B cell (primary cell): ENCODE data around the gene TNIK. TPM values are rescaled to one million over a fixed set of nuclear protein-coding genes. Genes with fewer than 3 reads are reported as not detected.

Source experiments
- ATAC-seq: fragments of 200-7000 bp; cut with Tn5 transposase; one replicate; pipeline ENCODE4 v1.10.0; 2021; ENCODE audit warnings: low read depth, mild to moderate bottlenecking, moderate number of reproducible peaks, moderate library complexity
- CTCF ChIA-PET: fragments of 350-600 bp; sonication (Branson Sonifier 250); formaldehyde crosslinking; loops from one replicate; lab custom pipeline; 2021; ENCODE audit warnings: antibody characterized with exemption, inconsistent platforms; lab: Charles Lee
- POLR2A ChIA-PET: fragments of 350-600 bp; sonication (Branson Sonifier 250); formaldehyde crosslinking; loops from one replicate; lab custom pipeline; 2021; ENCODE audit warnings: antibody characterized with exemption; lab: Charles Lee
- DNase-seq: peaks from one replicate; pipeline ENCODE4 v3.0.0; 2013
- H2AFZ ChIP-seq: 2 replicates; pipeline ENCODE4 v1.6.1; 2012; ENCODE audit warnings: mild to moderate bottlenecking, low read depth, low read length; ENCODE audit not compliant: insufficient read depth, poor library complexity, severe bottlenecking
- H3K27ac ChIP-seq, 2 donors: 1 replicate in 1 of 2; 2 replicates in 1 of 2; pipeline ENCODE4 v1.5.1; 2012 to 2013; ENCODE audit warnings: low read length in 2 of 2, mild to moderate bottlenecking in 2 of 2, moderate library complexity in 1 of 2
- H3K27me3 ChIP-seq, 4 experiments: fragments of 200-600 bp in 1 of 4; sonication (generic) in 1 of 4; replicated peaks in 1 of 4; 1 replicate in 2 of 4; 2 replicates in 2 of 4; pipeline versions ENCODE4 v1.6.1 to v1.7.0; 2013 to 2016; ENCODE audit warnings: low read length in 3 of 4, mild to moderate bottlenecking in 2 of 4, mixed read lengths in 1 of 4, moderate library complexity in 1 of 4; ENCODE audit not compliant: insufficient read depth in 4 of 4, control insufficient read depth in 3 of 4; ENCODE audit errors: control extremely low read depth in 1 of 4
- H3K36me3 ChIP-seq, 2 experiments: replicated peaks in 1 of 2; 1 replicate in 1 of 2; 2 replicates in 1 of 2; pipeline versions ENCODE4 v1.6.1 to v1.7.1; 2013; ENCODE audit warnings: low read length in 1 of 2; ENCODE audit not compliant: insufficient read depth in 2 of 2, control insufficient read depth in 1 of 2; ENCODE audit errors: control extremely low read depth in 1 of 2, extremely low read depth in 1 of 2
- H3K4me1 ChIP-seq, 2 donors: fragments of 200-600 bp in 1 of 2; sonication (generic) in 1 of 2; 1 replicate in 1 of 2; 2 replicates in 1 of 2; pipeline versions ENCODE4 v1.5.1 to v1.6.1; 2013 to 2017; ENCODE audit warnings: low read length in 2 of 2; ENCODE audit not compliant: control insufficient read depth in 2 of 2, insufficient read depth in 2 of 2
- H3K4me2 ChIP-seq: replicated peaks from 2 replicates; pipeline ENCODE3; 2012; ENCODE audit warnings: mild to moderate bottlenecking, low read depth, low read length; ENCODE audit not compliant: poor library complexity, severe bottlenecking
- H3K4me3 ChIP-seq, 5 experiments: fragments of 200-600 bp in 1 of 5; sonication (generic) in 1 of 5; 1 replicate in 3 of 5; 2 replicates in 2 of 5; pipeline versions ENCODE4 v1.5.1 to v1.7.0; 2011 to 2016; ENCODE audit warnings: low read length in 4 of 5, mild to moderate bottlenecking in 4 of 5, low read depth in 2 of 5, control low read depth in 1 of 5, moderate library complexity in 1 of 5; ENCODE audit not compliant: insufficient read depth in 1 of 5; ENCODE audit errors: control extremely low read depth in 1 of 5, extremely low read depth in 1 of 5
- H3K79me2 ChIP-seq: fragments of 200-600 bp; sonication (generic); one replicate; pipeline ENCODE4 v1.6.0; 2016; ENCODE audit warnings: low read length; ENCODE audit not compliant: control insufficient read depth, insufficient read depth
- H3K9ac ChIP-seq: fragments of 200-600 bp; sonication (generic); 2 replicates; pipeline ENCODE4 v1.6.1; 2017; ENCODE audit warnings: mild to moderate bottlenecking, low read length, moderate library complexity
- H3K9me3 ChIP-seq, 3 donors: one replicate each; pipeline versions ENCODE4 v1.6.1 to v1.7.1; 2013; ENCODE audit warnings: low read length in 2 of 3; ENCODE audit not compliant: control insufficient read depth in 2 of 3, insufficient read depth in 1 of 3; ENCODE audit errors: control extremely low read depth in 1 of 3
- H4K20me1 ChIP-seq: 2 replicates; pipeline ENCODE4 v1.6.0; 2012; ENCODE audit warnings: mild to moderate bottlenecking, low read length; ENCODE audit not compliant: insufficient read depth, control insufficient read depth, poor library complexity, severe bottlenecking
- H3K27ac Mint-ChIP-seq: one replicate; pipeline ENCODE4 v1.8.0; 2021; ENCODE audit warnings: mixed read lengths
- H3K27me3 Mint-ChIP-seq: one replicate; pipeline ENCODE4 v1.8.0; 2021; ENCODE audit warnings: mixed read lengths
- H3K4me1 Mint-ChIP-seq: one replicate; pipeline ENCODE4 v1.8.0; 2021; ENCODE audit warnings: mixed read lengths
- H3K4me3 Mint-ChIP-seq: one replicate; pipeline ENCODE4 v1.8.0; 2021; ENCODE audit warnings: mixed read lengths
- H3K9me3 Mint-ChIP-seq: one replicate; pipeline ENCODE4 v1.8.0; 2022; ENCODE audit warnings: mixed read lengths; ENCODE audit not compliant: insufficient read depth
- CTCF ChIP-seq: fragments of 200-600 bp; IDR thresholded peaks from one replicate; pipeline ENCODE4 v1.8.0; 2022; ENCODE audit warnings: antibody characterized with exemption, mild to moderate bottlenecking
- EZH2 ChIP-seq: IDR thresholded peaks from 2 replicates; pipeline ENCODE4 v1.6.1; 2012; ENCODE audit warnings: borderline replicate concordance, low read depth, mild to moderate bottlenecking, moderate library complexity, low read length; ENCODE audit not compliant: insufficient read depth, poor library complexity, severe bottlenecking
- WGBS: methylation state at CpG from one replicate; pipeline ENCODE4 v1.1.5; 2013; ENCODE audit warnings: missing lambda C conversion rate; ENCODE audit not compliant: insufficient coverage; 5-methylcytosine and 5-hydroxymethylcytosine counted together
- intact Hi-C: fragments of 100-400 bp; cut with micrococcal nuclease; formaldehyde crosslinking; loops from one replicate; pipeline ENCODE4 v1.10.0; 2022
- polyA plus RNA-seq: library from polyadenylated mRNA; depleted of rRNA; stranded (reverse); fragments of >200 nt; gene quantifications from 2 replicates; pipeline ENCODE4 v1.2.3, GENCODE V29; 2012
- total RNA-seq, 2 donors: library from RNA; stranded (reverse); fragments of 120-200 nt in 1 of 2; gene quantifications; 1 replicate in 1 of 2; 2 replicates in 1 of 2; pipeline versions ENCODE4 v1.2.3 to v1.2.4, GENCODE V29; 2013 to 2022

The TNIK gene
- total and polyA plus RNA-seq, 2 donors (not counting 1 experiment from before 2014, with no cell fraction given), result 0.66 to 7.7 TPM

GRCh38 chr3:171432548-171432947 is 27.7 kb downstream of the TNIK start:
- CTCF ChIA-PET, result no interaction called here
- H3K27ac Mint-ChIP-seq, result no peak overlapping the region
- H3K4me1 Mint-ChIP-seq, result no peaks in the 10 kb centered on the region
- no peaks in the 10 kb centered on the region for H4K20me1 ChIP-seq
- H3K27me3 ChIP-seq, result no peaks in the 10 kb centered on the region
- POLR2A ChIA-PET, result no interaction called here
- WGBS, result no CpG with 5 or more reads among the region's 1 CpG
- no peak for ATAC-seq
- H3K79me2 ChIP-seq, result no peaks in the 10 kb centered on the region
- H3K4me3 Mint-ChIP-seq, result no peak overlapping the region
- no peak overlapping the region for H3K27ac ChIP-seq
- no peaks in the 10 kb centered on the region for H3K4me1 ChIP-seq
- no peaks in the 10 kb centered on the region for H3K36me3 ChIP-seq
- no peak overlapping the region for H3K9ac ChIP-seq
- H3K4me3 ChIP-seq, result no peak overlapping the region
- intact Hi-C loops, result no loop called here
- TF ChIP-seq CTCF, result no peak
- no peak for TF ChIP-seq EZH2
- no peak overlapping the region for H3K4me2 ChIP-seq
- H2AFZ ChIP-seq, result no peak overlapping the region
- no peaks in the 10 kb centered on the region for H3K9me3 Mint-ChIP-seq
- DNase-seq, result no peak
- H3K27me3 Mint-ChIP-seq, result no peaks in the 10 kb centered on the region
- H3K9me3 ChIP-seq, result peaks cover 0 to 3% (median 0%) of the 10 kb centered on the region in 3 donors

- WGBS, result no CpG with 5 or more reads among the region's 1 CpG
- Histone ChIP-seq H3K4me3 (no peak overlapping the region), H3K27ac (no peak overlapping the region), H3K36me3 (no peaks in the 10 kb centered on the region), H3K9me3 (peaks cover 0 to 3% (median 0%) of the 10 kb centered on the region in 3 donors), H3K79me2 (no peaks in the 10 kb centered on the region), H3K4me2 (no peak overlapping the region), H3K9ac (no peak overlapping the region), H3K27me3 (no peaks in the 10 kb centered on the region), H4K20me1 (no peaks in the 10 kb centered on the region), H2AFZ (no peak overlapping the region), H3K4me1 (no peaks in the 10 kb centered on the region)
- POLR2A ChIA-PET, result no interaction called here
- Mint-ChIP-seq H3K4me3 (no peak overlapping the region), H3K4me1 (no peaks in the 10 kb centered on the region), H3K27me3 (no peaks in the 10 kb centered on the region), H3K9me3 (no peaks in the 10 kb centered on the region), H3K27ac (no peak overlapping the region)
- CTCF ChIA-PET, result no interaction called here
- no peak for TF ChIP-seq EZH2
- TF ChIP-seq CTCF, result no peak
- intact Hi-C loops, result no loop called here
- ATAC-seq (no peak), DNase-seq (no peak)
Measured at GRCh38 chr3:171431550-171431949, 28.7 kb downstream of the TNIK start.
